Erythroblast (primary cell): ENCODE measurements around the gene WDR48.
A peak's percentile ranks its signal among the peaks of the same experiment; 100 is the strongest.

Source experiments
- DNase-seq, 2 experiments: peaks; one replicate each; lab custom pipeline; 2025; lab: John Stamatoyannopoulos, UW
- GATA1 ChIP-seq: IDR thresholded peaks from 2 replicates; pipeline ENCODE4 v1.6.1; 2011; ENCODE audit warnings: low read depth, mild to moderate bottlenecking, control low read depth, low read length, moderate library complexity
- POLR2A ChIP-seq: IDR thresholded peaks from 2 replicates; pipeline ENCODE4 v1.6.1; 2011; ENCODE audit warnings: mild to moderate bottlenecking, low read length

The WDR48 gene

GRCh38 chr3:39051649-39052561 is at the start of gene WDR48, which contains the start of gene SCN11A:
Gene WDR48, plus strand, starts transcription at chr3:39052016. Its CDS starts 10 bp downstream, at chr3:39052026.
Gene SCN11A, minus strand, starts transcription at chr3:39051944. Its CDS starts 101,582 bp downstream, at chr3:38950362.
- TF ChIP-seq POLR2A (peak; percentile 99), GATA1 (no peak)
- DNase-seq, result peak; percentile 97

DNA sequence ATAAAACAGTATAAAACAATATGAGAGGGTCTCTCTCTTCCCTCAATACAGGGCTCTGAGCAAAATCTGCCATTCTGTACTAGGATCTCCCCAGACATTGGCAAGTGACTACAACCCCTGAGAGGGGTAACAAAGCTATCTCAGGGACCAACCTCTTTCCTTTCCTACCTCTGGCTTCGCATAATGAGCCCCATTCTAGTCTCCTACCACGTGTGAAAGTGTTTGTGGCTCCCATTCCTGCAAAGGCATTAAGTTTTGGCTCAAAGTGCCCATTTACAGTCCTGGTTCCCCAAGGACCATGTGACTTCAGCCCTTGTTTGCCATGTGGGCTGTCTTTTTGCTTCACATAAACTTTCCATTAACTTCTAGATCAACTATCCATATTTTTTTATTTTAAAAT is 46.5 kb upstream of the WDR48 start:
- TF ChIP-seq POLR2A (no peak), GATA1 (no peak)
- DNase-seq, result no peak

GRCh38 chr3:39011191-39011736 is 40.6 kb upstream of the WDR48 start:
- no peak for TF ChIP-seq POLR2A
- no peak for TF ChIP-seq GATA1
- peak in 1 of 2 experiments; percentile 21 for DNase-seq

DNA sequence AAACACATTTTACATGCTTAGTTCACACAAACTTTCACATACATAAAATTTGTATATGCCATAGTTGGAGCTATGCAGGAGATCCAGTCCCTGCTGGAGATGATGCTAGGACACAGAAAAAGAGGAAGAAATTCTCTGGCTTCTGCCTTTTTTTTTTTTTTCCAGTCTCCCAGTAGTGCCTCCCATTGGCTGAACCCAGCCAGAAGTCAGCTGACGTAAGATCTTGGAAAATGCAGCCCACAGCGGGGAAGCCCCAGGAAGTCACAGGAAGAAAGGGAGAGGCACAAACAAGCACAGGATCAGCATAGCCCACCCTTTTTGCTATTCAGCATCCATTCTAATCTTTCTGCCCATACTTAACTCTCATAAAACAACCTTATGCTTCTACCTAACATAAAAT is 38.5 kb upstream of the WDR48 start:
- TF ChIP-seq POLR2A (no peak), GATA1 (no peak)
- DNase-seq, result no peak

- TF ChIP-seq POLR2A (no peak), GATA1 (no peak)
- DNase-seq, result no peak
Measured at GRCh38 chr3:39013921-39014509, 37.8 kb upstream of the WDR48 start.

DNA sequence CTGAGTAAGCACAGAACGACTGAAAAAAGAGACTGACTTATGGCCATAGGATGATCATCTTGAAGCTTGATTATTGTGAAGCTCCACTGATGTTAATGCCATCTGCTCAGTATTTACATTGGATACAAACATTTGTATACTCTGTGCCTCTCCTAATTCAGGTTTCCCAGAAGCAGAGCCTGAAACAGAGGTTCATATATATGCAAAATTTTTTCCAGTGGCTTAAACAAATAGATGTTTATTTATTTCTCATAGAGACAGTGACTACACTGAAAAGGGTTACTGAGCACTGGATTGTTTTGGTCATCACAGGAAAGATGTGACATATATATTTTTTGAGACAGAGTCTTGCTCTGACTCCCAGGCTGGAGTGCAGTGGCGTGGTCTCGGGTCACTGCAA is 36.4 kb upstream of the WDR48 start:
- TF ChIP-seq POLR2A, result no peak
- no peak for TF ChIP-seq GATA1
- DNase-seq, result no peak

DNA sequence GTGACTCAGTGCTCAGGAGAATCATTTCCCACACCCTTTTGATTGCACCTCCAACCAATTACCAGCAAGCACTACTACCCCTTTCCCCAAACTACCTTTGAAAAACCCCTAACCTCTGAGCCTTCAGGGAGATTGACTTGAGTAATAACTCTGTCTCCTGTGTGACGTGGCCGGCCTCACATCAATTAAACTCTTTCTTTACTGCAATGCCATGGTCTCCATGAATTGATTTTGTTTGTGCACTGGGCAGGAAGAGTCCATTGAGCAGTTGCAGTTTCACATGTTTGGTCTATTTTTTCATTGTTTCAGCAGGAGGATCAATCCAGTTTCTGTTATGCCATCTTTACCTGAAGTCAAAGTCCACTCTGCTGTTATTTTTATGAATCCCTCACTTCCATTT is 32.5 kb upstream of the WDR48 start:
- TF ChIP-seq POLR2A (no peak), GATA1 (no peak)
- DNase-seq, result no peak

- no peak for DNase-seq
- no peak for TF ChIP-seq POLR2A
- TF ChIP-seq GATA1, result no peak
Measured at GRCh38 chr3:39021029-39021428, 30.8 kb upstream of the WDR48 start.

DNA sequence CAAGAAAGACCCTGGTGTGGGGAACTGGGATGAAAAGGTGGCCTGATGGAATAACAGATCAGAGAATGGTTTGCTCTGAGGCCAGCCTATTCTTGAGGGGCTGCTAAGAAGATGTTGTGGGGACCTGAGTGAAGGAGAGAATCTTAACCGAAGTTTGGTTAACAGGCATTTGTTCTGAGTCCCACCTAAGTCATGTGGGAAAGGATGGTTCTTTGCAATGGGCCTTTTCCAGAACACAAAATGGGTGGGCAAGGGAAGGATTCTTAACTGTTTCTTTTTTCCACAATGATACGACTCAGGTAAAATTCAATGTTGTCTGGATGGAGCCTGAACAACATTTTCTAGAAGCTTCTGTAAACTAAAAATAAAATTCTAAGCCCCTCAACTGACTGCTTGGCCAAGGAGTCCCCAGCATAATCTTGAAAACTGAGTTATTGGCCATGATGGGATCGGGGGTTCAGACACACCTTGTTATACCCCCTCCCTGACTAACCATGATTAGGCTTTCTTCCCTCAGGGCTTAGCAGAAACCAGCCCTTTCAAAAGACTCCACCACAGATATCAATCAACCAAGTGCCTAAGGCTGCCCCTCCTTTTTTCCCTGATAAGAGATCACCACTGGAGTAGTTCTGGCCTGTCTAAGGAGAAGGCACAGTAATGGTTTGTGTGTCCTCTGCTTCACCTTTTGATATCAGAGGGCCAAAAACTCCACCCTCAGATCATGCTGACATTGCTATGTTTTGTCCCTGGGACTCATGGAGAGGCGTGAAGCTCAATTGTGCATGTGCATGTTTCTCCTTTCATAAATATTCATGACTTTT is 30.1 kb upstream of the WDR48 start:
- TF ChIP-seq GATA1, result no peak
- no peak for TF ChIP-seq POLR2A
- peak; percentile 22 to 64 for DNase-seq

GRCh38 chr3:39022286-39022630 is 29.6 kb upstream of the WDR48 start:
- TF ChIP-seq GATA1, result no peak
- TF ChIP-seq POLR2A, result no peak

GRCh38 chr3:39024497-39024896 is 27.3 kb upstream of the WDR48 start:
- no peak for DNase-seq
- TF ChIP-seq POLR2A, result no peak

More at GRCh38 chr3:39022286-39022630, 29.6 kb upstream of the WDR48 start:
- no peak for DNase-seq

- TF ChIP-seq GATA1, result no peak
- no peak for TF ChIP-seq POLR2A
- peak; percentile 5 to 12 for DNase-seq
Measured at GRCh38 chr3:39025222-39025970, 26.4 kb upstream of the WDR48 start.

GRCh38 chr3:39028546-39028945 is 23.3 kb upstream of the WDR48 start:
- no peak for DNase-seq
- TF ChIP-seq POLR2A (no peak), GATA1 (no peak)
